Loucy (cell line): ENCODE data around the gene FAM181A.

ENCODE experiments used
- H2AFZ ChIP-seq: fragments of 200-600 bp; sonication (generic); 2 replicates; pipeline ENCODE4 v1.6.0; 2016; ENCODE audit warnings: antibody characterized with exemption, mild to moderate bottlenecking, low read length, moderate library complexity
- H3F3A ChIP-seq: fragments of 200-600 bp; 2 replicates; pipeline ENCODE4 v1.6.0; 2016; ENCODE audit warnings: antibody characterized with exemption, low read depth, mild to moderate bottlenecking
- H3K27me3 ChIP-seq: fragments of 200-600 bp; sonication (generic); 2 replicates; pipeline ENCODE4 v1.6.1; 2014; ENCODE audit warnings: low read length, mild to moderate bottlenecking; ENCODE audit not compliant: insufficient read depth, poor library complexity, severe bottlenecking
- H3K36me3 ChIP-seq: fragments of 200-600 bp; sonication (generic); 2 replicates; pipeline ENCODE4 v1.6.1; 2016; ENCODE audit warnings: low read length; ENCODE audit not compliant: insufficient read depth
- H3K4me1 ChIP-seq: fragments of 200-600 bp; sonication (generic); 2 replicates; pipeline ENCODE4 v1.5.1; 2014; ENCODE audit warnings: low read length, mild to moderate bottlenecking; ENCODE audit not compliant: insufficient read depth, poor library complexity, severe bottlenecking
- H3K4me2 ChIP-seq: fragments of 200-600 bp; sonication (generic); 2 replicates; pipeline ENCODE4 v1.6.0; 2014; ENCODE audit warnings: antibody characterized with exemption, low read length, low read depth, mild to moderate bottlenecking; ENCODE audit not compliant: poor library complexity, severe bottlenecking
- H3K4me3 ChIP-seq: fragments of 200-600 bp; sonication (generic); 2 replicates; pipeline ENCODE4 v1.5.1; 2014; ENCODE audit warnings: low read length, mild to moderate bottlenecking, mixed read lengths; ENCODE audit not compliant: poor library complexity, severe bottlenecking
- H3K79me2 ChIP-seq: fragments of 200-600 bp; sonication (generic); 2 replicates; pipeline ENCODE4 v1.6.1; 2014; ENCODE audit warnings: low read length; ENCODE audit not compliant: insufficient read depth
- H3K9ac ChIP-seq: fragments of 200-600 bp; sonication (generic); 2 replicates; pipeline ENCODE4 v1.6.0; 2014; ENCODE audit warnings: mild to moderate bottlenecking, low read depth, low read length, moderate library complexity; ENCODE audit not compliant: poor library complexity, severe bottlenecking
- H3K9me2 ChIP-seq: fragments of 200-600 bp; sonication (generic); replicated peaks from 2 replicates; pipeline ENCODE4 v1.6.1; 2016; ENCODE audit warnings: low read depth, low read length, mixed read lengths
- H3K9me3 ChIP-seq: fragments of 200-600 bp; sonication (generic); 2 replicates; pipeline ENCODE4 v1.6.1; 2014; ENCODE audit warnings: mild to moderate bottlenecking, antibody characterized with exemption, low read length, low read depth; ENCODE audit not compliant: insufficient read depth
- H4K20me1 ChIP-seq: fragments of 200-600 bp; sonication (generic); 2 replicates; pipeline ENCODE4 v1.6.0; 2014; ENCODE audit warnings: antibody characterized with exemption, low read length, mild to moderate bottlenecking; ENCODE audit not compliant: insufficient read depth, poor library complexity, severe bottlenecking
- CTCF ChIP-seq: fragments of 200-600 bp; sonication (generic); conservative IDR thresholded peaks from 2 replicates; pipeline ENCODE4 v1.5.1; 2014; ENCODE audit warnings: mild to moderate bottlenecking, antibody characterized with exemption, low read length
- EZH2phosphoT487 ChIP-seq: fragments of 200-600 bp; IDR thresholded peaks from 2 replicates; pipeline ENCODE4 v1.6.1; 2018; ENCODE audit warnings: antibody characterized with exemption, mild to moderate bottlenecking, moderate library complexity, borderline replicate concordance

FAM181A gene

DNA sequence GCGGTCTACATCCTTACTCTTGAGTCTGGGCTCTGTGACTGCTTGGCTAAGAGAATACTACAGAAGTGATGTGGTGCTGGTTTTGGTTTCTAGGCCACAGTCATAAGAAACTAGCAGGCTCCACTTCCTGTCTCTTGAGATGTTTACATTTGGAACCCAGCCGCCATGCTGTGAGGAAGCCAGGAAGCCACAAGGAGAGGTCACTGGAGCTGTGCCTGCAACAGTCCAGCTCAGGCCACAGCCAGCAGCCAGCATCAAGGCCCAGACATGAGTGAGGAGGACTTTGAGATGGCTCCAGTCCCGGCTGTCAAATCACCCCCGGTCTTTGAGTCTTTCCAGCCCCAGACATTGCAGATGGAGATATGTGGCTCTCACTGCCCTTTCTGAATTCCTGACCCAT lies 12.9 kb upstream of the FAM181A start:
- H2AFZ ChIP-seq, result no peak overlapping the region
- H3K9me2 ChIP-seq, result no peaks in the 10 kb centered on the region
- no peak overlapping the region for H3K9ac ChIP-seq
- no peaks in the 10 kb centered on the region for H3K36me3 ChIP-seq
- no peaks in the 10 kb centered on the region for H4K20me1 ChIP-seq
- H3K9me3 ChIP-seq, result no peaks in the 10 kb centered on the region
- TF ChIP-seq CTCF, result no peak
- no peak for TF ChIP-seq EZH2phosphoT487
- H3K4me3 ChIP-seq, result no peak overlapping the region
- no peaks in the 10 kb centered on the region for H3K27me3 ChIP-seq
- H3K4me1 ChIP-seq, result no peaks in the 10 kb centered on the region
- H3K79me2 ChIP-seq, result no peaks in the 10 kb centered on the region
- no peaks in the 10 kb centered on the region for H3F3A ChIP-seq
- H3K4me2 ChIP-seq, result no peak overlapping the region

DNA sequence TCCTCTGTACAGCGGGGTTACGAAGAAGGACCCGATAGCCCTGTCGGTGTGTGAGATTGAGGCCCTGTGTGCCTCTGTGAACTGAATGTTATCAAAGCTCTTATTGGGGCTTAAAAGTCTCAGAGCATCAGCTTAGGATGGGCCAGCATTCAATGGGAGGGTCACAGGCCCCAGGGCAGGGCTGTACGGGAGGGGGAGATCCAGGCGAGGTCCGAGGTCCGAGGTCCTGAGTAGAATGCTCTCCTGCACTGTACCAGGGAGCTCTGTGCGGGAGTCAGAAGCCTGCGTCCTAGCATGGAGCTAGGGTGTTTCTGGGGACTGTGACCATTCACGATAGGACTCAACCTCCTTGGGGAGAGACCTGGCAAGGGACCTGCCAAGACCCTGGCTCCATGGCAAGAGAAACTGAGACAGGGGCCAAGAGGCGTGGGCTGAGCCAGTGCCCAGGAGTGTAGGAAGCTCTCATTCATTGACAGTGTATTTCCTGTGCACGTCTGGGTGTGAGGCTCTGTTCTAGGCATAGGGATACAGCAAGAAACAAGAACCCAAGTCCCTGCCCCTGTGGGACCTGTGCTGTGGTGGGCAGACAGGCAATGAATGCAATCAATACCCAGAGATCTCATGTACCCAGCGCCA lies 12.0 kb upstream of the FAM181A start:
- Histone ChIP-seq H3K9me3 (no peaks in the 10 kb centered on the region), H3K36me3 (no peaks in the 10 kb centered on the region), H3K27me3 (no peaks in the 10 kb centered on the region), H3K9ac (no peak overlapping the region), H3K4me3 (no peak overlapping the region), H2AFZ (no peak overlapping the region), H3K4me2 (no peak overlapping the region), H3K9me2 (no peaks in the 10 kb centered on the region), H4K20me1 (no peaks in the 10 kb centered on the region), H3F3A (no peaks in the 10 kb centered on the region), H3K4me1 (no peaks in the 10 kb centered on the region), H3K79me2 (no peaks in the 10 kb centered on the region)
- TF ChIP-seq CTCF, result no peak
- no peak for TF ChIP-seq EZH2phosphoT487

DNA sequence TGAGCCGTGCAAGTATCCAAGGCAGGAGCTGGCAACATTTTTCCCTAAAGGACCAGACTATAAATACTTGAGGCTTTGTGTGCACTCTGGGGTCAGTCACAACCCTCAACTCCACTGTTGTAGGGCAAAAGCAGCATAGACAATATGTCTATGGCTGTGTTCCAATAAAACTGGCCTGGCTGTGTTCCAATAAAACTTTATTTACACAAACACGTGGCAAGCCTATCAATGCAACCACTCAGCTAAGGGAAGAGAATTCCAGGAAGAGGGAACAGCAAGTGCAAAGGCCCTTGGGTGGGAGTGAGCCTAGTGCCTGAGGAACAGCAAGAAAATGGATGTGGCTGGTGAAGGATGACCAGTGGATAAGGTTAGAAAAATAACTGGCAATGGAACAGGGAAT lies 11.3 kb upstream of the FAM181A start:
- Histone ChIP-seq H3K4me2 (no peak overlapping the region), H4K20me1 (no peaks in the 10 kb centered on the region), H3K4me3 (no peak overlapping the region), H3K27me3 (no peaks in the 10 kb centered on the region), H3K4me1 (no peaks in the 10 kb centered on the region), H3K9me2 (no peaks in the 10 kb centered on the region), H3K79me2 (no peaks in the 10 kb centered on the region), H2AFZ (no peak overlapping the region), H3K9ac (no peak overlapping the region), H3K9me3 (no peaks in the 10 kb centered on the region), H3F3A (no peaks in the 10 kb centered on the region), H3K36me3 (no peaks in the 10 kb centered on the region)
- TF ChIP-seq CTCF, result no peak
- TF ChIP-seq EZH2phosphoT487, result no peak
